Ishikawa (cell line): Measurements from ENCODE around the gene KDM5A.

ENCODE experiments used
- CREB1 ChIP-seq: IDR thresholded peaks from 2 replicates; pipeline ENCODE4 v1.6.1; 2012; ENCODE audit warnings: low read depth
- EGR1 ChIP-seq: IDR thresholded peaks from 2 replicates; pipeline ENCODE4 v1.6.1; 2012
- EP300 ChIP-seq: IDR thresholded peaks from 2 replicates; pipeline ENCODE4 v1.6.1; 2012; ENCODE audit warnings: borderline replicate concordance
- FOXM1 ChIP-seq: IDR thresholded peaks from 2 replicates; pipeline ENCODE4 v1.6.1; 2012; ENCODE audit warnings: low read depth, borderline replicate concordance
- RAD21 ChIP-seq: IDR thresholded peaks from 2 replicates; pipeline ENCODE4 v1.6.1; 2012; ENCODE audit warnings: low read depth
- REST ChIP-seq: IDR thresholded peaks from 2 replicates; pipeline ENCODE4 v1.6.1; 2012; ENCODE audit warnings: low read depth, mild to moderate bottlenecking
- TAF1 ChIP-seq: IDR thresholded peaks from 2 replicates; pipeline ENCODE4 v1.6.1; 2012; ENCODE audit warnings: low read depth, mild to moderate bottlenecking
- TCF12 ChIP-seq: IDR thresholded peaks from 2 replicates; pipeline ENCODE4 v1.6.1; 2012; ENCODE audit warnings: low read depth
- USF1 ChIP-seq: IDR thresholded peaks from 2 replicates; pipeline ENCODE4 v1.6.1; 2012
- ZBTB7A ChIP-seq: IDR thresholded peaks from 2 replicates; pipeline ENCODE4 v1.6.1; 2012; ENCODE audit warnings: low read depth

DNA sequence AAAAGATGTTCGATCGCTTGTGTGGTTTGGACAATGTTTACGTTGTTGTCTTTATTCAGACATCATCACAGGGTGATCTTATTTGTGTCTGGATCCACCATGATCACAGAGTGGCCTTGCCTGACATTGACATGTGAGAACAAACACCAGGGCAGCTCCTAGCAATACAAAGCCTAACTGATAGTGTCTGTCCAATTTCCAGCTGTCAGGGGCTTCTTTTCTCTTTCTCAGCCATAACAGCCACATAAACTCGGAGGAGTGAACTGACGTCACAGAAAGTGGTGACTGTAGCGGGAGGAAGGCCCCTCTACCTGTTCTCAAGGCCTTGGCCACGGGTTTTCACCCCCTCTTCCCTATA lies 120.7 kb downstream of the KDM5A start:
- TF ChIP-seq TCF12, result no peak
- TF ChIP-seq ZBTB7A, result no peak
- TF ChIP-seq RAD21, result no peak
- TF ChIP-seq TAF1, result no peak
- TF ChIP-seq EGR1, result no peak
- no peak for TF ChIP-seq FOXM1
- TF ChIP-seq USF1, result no peak
- no peak for TF ChIP-seq CREB1
- no peak for TF ChIP-seq REST
- no peak for TF ChIP-seq EP300
